VCaP (cell line): ENCODE results near the gene IL22RA1.

Source experiments
- H3K27ac ChIP-seq: fragments of 450-650 bp; 2 replicates; pipeline ENCODE4 v1.5.1; 2017
- CTCF ChIP-seq: fragments of 450-650 bp; conservative IDR thresholded peaks from 2 replicates; pipeline ENCODE4 v1.5.1; 2017; ENCODE audit warnings: mild to moderate bottlenecking, moderate library complexity

Gene IL22RA1

GRCh38 chr1:24119859-24120756, 22.8 kb downstream of the IL22RA1 start:
- TF ChIP-seq CTCF: no peak
- H3K27ac ChIP-seq: peak overlapping the region; percentile 65

- H3K27ac ChIP-seq: peak overlapping the region; percentile 65
- TF ChIP-seq CTCF: no peak
Observed at GRCh38 chr1:24119489-24119858, 23.5 kb downstream of the IL22RA1 start.

- no peak for TF ChIP-seq CTCF
- peak overlapping the region; percentile 65; the same call in 1 of the 2 replicates for H3K27ac ChIP-seq
Observed at GRCh38 chr1:24118410-24119242, 24.3 kb downstream of the IL22RA1 start.

GRCh38 chr1:24117722-24118409, 25.1 kb downstream of the IL22RA1 start:
- H3K27ac ChIP-seq: no peak overlapping the region; the same call in 1 of the 2 replicates
- no peak for TF ChIP-seq CTCF

GRCh38 chr1:24117132-24117531, 25.8 kb downstream of the IL22RA1 start:
- H3K27ac ChIP-seq: no peak overlapping the region
- TF ChIP-seq CTCF: no peak

GRCh38 chr1:24114753-24115152, 28.2 kb downstream of the IL22RA1 start:
- no peak overlapping the region for H3K27ac ChIP-seq
- TF ChIP-seq CTCF: no peak

- H3K27ac ChIP-seq: no peak overlapping the region
- no peak for TF ChIP-seq CTCF
Observed at GRCh38 chr1:24113641-24114033, 29.3 kb downstream of the IL22RA1 start.
